WTC11 (cell line): ENCODE measurements around the gene JAZF1.

Experiments used
- GRHL2 ChIP-seq: fragments of 250-450 bp; sonication (Bioruptor Pico); IDR thresholded peaks from 2 replicates; pipeline ENCODE4 v1.8.0; 2022; ENCODE audit warnings: mild to moderate bottlenecking, moderate library complexity; ENCODE audit not compliant: insufficient replicate concordance, severe bottlenecking
- JUN ChIP-seq: sonication (generic); formaldehyde crosslinking; IDR thresholded peaks from 2 replicates; pipeline ENCODE4 v1.8.0; 2023; ENCODE audit warnings: mild to moderate bottlenecking, missing genetic modification reagents
- MXD4 ChIP-seq: fragments of 250-450 bp; sonication (Bioruptor Pico); IDR thresholded peaks from 2 replicates; pipeline ENCODE4 v1.8.0; 2021; ENCODE audit warnings: mild to moderate bottlenecking, moderate library complexity, borderline replicate concordance
- NFE2L1 ChIP-seq: sonication (generic); formaldehyde crosslinking; IDR thresholded peaks from 2 replicates; pipeline ENCODE4 v1.8.1; 2023; ENCODE audit warnings: missing genetic modification reagents
- NR2C2 ChIP-seq: sonication (generic); formaldehyde crosslinking; IDR thresholded peaks from 2 replicates; pipeline ENCODE4 v1.8.0; 2022; ENCODE audit warnings: mild to moderate bottlenecking, missing genetic modification reagents
- SP1 ChIP-seq: sonication (generic); formaldehyde crosslinking; conservative IDR thresholded peaks from 2 replicates; pipeline ENCODE4 v1.8.1; 2022; ENCODE audit warnings: missing genetic modification reagents
- TF ChIP-seq, protein P1 (sequence below): fragments of 200-600 bp; IDR thresholded peaks from 2 replicates; pipeline ENCODE4 v1.8.0; 2022; ENCODE audit warnings: antibody characterized with exemption
- TF ChIP-seq, protein P2 (sequence below): sonication (generic); formaldehyde crosslinking; IDR thresholded peaks from 2 replicates; pipeline ENCODE4 v1.8.0; 2023; ENCODE audit warnings: missing genetic modification reagents

DNA sequence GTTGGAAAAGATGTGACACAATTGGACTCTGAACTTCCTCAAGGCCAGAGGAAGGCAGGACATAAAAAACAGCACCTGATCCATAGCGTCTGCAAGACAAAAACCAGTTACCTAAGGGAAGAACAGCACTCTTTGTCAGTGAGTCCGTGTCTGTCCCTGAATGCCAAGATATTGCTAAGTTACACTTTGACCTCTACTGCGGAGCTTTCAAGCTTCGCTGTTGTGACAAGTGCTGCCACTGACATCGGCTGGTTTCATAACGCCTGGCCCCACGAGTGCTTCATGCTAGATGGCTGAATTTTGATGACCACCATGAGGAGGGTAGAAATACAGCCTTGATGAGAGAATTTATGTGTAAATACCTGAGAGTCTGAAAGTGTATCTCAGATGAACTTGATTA lies 49.7 kb upstream of the JAZF1 start:
- TF ChIP-seq SP1 (CRISPR knock-in tag): no peak
- TF ChIP-seq, protein P1, sequence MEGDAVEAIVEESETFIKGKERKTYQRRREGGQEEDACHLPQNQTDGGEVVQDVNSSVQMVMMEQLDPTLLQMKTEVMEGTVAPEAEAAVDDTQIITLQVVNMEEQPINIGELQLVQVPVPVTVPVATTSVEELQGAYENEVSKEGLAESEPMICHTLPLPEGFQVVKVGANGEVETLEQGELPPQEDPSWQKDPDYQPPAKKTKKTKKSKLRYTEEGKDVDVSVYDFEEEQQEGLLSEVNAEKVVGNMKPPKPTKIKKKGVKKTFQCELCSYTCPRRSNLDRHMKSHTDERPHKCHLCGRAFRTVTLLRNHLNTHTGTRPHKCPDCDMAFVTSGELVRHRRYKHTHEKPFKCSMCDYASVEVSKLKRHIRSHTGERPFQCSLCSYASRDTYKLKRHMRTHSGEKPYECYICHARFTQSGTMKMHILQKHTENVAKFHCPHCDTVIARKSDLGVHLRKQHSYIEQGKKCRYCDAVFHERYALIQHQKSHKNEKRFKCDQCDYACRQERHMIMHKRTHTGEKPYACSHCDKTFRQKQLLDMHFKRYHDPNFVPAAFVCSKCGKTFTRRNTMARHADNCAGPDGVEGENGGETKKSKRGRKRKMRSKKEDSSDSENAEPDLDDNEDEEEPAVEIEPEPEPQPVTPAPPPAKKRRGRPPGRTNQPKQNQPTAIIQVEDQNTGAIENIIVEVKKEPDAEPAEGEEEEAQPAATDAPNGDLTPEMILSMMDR: no peak
- no peak for TF ChIP-seq JUN
- TF ChIP-seq NFE2L1: no peak
- TF ChIP-seq MXD4 (CRISPR knock-in tag): no peak
- TF ChIP-seq NR2C2: no peak
- TF ChIP-seq GRHL2 (CRISPR knock-in tag): no peak
- TF ChIP-seq, protein P2, sequence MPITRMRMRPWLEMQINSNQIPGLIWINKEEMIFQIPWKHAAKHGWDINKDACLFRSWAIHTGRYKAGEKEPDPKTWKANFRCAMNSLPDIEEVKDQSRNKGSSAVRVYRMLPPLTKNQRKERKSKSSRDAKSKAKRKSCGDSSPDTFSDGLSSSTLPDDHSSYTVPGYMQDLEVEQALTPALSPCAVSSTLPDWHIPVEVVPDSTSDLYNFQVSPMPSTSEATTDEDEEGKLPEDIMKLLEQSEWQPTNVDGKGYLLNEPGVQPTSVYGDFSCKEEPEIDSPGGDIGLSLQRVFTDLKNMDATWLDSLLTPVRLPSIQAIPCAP: no peak
